ENCODE results near the gene OASL. TPM values are rescaled to one million over a fixed set of nuclear protein-coding genes. Genes with fewer than 3 reads are reported as not detected.

The OASL gene
- total and polyA plus RNA-seq, 2 experiments from 2014 or later, result 0.13 to 0.54 TPM

DNA sequence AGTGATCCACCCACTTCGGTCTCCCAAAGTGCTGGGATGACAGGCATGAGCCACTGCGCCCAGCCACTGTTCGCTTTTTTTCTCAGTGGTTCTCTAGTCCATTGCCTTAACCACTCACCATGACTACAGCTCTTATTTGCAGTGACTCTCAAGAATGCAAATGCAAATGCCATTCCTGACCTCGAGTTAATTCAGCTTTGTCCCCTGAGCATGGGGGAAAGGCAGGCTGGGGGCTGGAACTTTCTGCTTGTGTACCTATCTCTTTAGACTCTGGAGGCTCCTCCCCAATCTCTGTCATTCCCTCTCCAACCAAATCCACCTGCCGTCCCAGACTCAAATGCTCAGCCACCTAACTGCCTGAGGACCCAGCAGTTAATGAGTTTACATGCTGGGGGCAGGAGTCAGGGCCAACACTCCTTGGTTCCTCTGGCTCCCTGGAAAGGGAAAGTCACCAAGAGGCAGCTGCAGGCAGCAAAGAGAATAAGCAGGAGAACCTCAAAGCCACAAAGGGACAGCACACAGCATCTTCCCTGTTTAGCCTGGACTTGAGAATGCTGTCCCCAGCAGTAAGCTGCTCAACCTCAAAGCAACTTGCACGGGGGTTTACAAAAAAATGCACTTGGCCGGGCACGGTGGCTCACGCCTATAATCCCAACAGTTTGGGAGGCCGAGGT, 66.0 kb downstream of the OASL start:
- H2AFZ ChIP-seq, result no peak overlapping the region
- no peak for TF ChIP-seq EZH2 (IDR thresholded peaks at IDR 0.05; ENCODE audit: insufficient read depth, poor library complexity, severe bottlenecking)
- no peak for TF ChIP-seq EZH2phosphoT487 (IDR thresholded peaks at IDR 0.05; ENCODE audit: insufficient read depth, low read depth)
- H3K4me3 ChIP-seq, result no peak overlapping the region
- H4K20me1 ChIP-seq (ENCODE audit: insufficient read depth), result no peaks in the 10 kb centered on the region
- in situ Hi-C loops (cut with MboI), result loop anchor here (10.0 kb wide), 1 partner anchor 388 kb away; the partner anchor contains the start of gene POP5
- H3K9ac ChIP-seq, result no peak overlapping the region
- no peaks in the 10 kb centered on the region for H3K79me2 ChIP-seq (ENCODE audit: insufficient read depth)
- no peaks in the 10 kb centered on the region for H3K36me3 ChIP-seq (ENCODE audit: low read depth)
- no peaks in the 10 kb centered on the region for H3K9me3 ChIP-seq (ENCODE audit: low read depth)
- H3F3A ChIP-seq (ENCODE audit: insufficient read depth), result no peaks in the 10 kb centered on the region
- no peaks in the 10 kb centered on the region for H3K9me2 ChIP-seq (ENCODE audit: insufficient read depth)
- H3K27me3 ChIP-seq (replicated peaks; ENCODE audit: insufficient read depth), result peaks cover 3% of the 10 kb centered on the region; the same call in 1 of the 2 replicates
- 60 to 68% methylated on average over 10 of the region's 10 CpGs for WGBS, 2 experiments (ENCODE audit: low coverage in 1 of 2, low lambda C conversion rate in 2 of 2, missing lambda C conversion rate in 2 of 2)
- H3K4me2 ChIP-seq (ENCODE audit: unreplicated experiment), result no peak overlapping the region
- no peak for DNase-seq
- H3K27ac ChIP-seq, result no peak overlapping the region
- H3K4me1 ChIP-seq (ENCODE audit: insufficient read depth), result no peaks in the 10 kb centered on the region

DNA sequence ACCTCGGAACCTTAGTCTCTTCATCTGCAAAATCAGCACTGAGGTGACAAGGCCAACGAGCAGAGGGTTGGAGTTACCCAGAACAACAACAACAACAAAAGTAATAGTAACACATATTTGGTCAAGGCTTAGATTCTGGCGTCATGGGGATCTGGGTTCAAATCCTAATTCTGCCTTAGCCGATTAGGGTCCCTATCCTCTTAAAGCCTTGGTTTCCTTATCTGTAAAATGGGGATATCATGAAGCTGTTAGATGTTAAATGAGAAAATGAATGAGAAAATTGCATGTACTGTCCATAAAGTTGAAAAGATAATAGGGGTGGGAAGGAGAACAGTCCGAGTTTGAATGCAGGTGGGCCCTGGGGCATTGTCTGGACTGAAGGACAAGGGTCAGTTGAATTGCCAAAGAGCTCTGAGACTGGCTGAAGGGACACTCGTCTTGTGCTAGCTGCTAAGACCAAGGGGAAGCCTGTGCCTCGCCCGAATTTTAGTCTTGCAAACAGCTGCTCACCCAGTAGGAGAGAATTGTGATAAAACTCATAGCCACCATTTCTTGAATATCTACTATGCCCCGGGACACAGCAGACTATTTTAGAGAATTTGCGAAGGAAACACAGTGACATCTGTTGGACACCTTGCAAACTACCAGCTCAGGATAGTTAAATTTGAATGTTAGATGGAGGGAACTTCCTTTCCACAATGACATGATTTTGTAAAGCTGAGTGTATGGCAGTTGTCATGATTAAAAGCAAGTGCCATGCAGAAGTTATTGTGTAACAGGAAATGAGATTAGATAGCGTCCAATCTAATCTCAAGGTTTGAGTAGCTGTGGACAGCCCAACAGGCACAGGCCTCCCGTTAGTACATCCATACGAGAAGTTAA, 67.5 kb downstream of the OASL start:
- H3K9me2 ChIP-seq (ENCODE audit: insufficient read depth), result no peaks in the 10 kb centered on the region
- in situ Hi-C loops (cut with MboI), result loop anchor here (10.0 kb wide), 1 partner anchor 387 kb away; the partner anchor contains the start of gene POP5
- H4K20me1 ChIP-seq (ENCODE audit: insufficient read depth), result no peaks in the 10 kb centered on the region
- H3K9ac ChIP-seq, result no peak overlapping the region
- no peak overlapping the region for H2AFZ ChIP-seq
- H3K4me1 ChIP-seq (ENCODE audit: insufficient read depth), result no peaks in the 10 kb centered on the region
- no peaks in the 10 kb centered on the region for H3F3A ChIP-seq (ENCODE audit: insufficient read depth)
- no peak overlapping the region for H3K4me2 ChIP-seq (ENCODE audit: unreplicated experiment)
- no peak overlapping the region for H3K27ac ChIP-seq
- TF ChIP-seq EZH2 (IDR thresholded peaks at IDR 0.05; ENCODE audit: insufficient read depth, poor library complexity, severe bottlenecking), result no peak
- no peak for TF ChIP-seq EZH2phosphoT487 (IDR thresholded peaks at IDR 0.05; ENCODE audit: insufficient read depth, low read depth)
- H3K4me3 ChIP-seq, result no peak overlapping the region
- peaks cover 3% of the 10 kb centered on the region; the same call in 1 of the 2 replicates for H3K27me3 ChIP-seq (replicated peaks; ENCODE audit: insufficient read depth)
- H3K36me3 ChIP-seq (ENCODE audit: low read depth), result no peaks in the 10 kb centered on the region
- peak; percentile 78 for DNase-seq
- H3K9me3 ChIP-seq (ENCODE audit: low read depth), result no peaks in the 10 kb centered on the region
- 41 to 42% methylated on average over 13 of the region's 13 CpGs for WGBS, 2 experiments (ENCODE audit: low coverage in 1 of 2, low lambda C conversion rate in 2 of 2, missing lambda C conversion rate in 2 of 2)
- H3K79me2 ChIP-seq (ENCODE audit: insufficient read depth), result no peaks in the 10 kb centered on the region

DNA sequence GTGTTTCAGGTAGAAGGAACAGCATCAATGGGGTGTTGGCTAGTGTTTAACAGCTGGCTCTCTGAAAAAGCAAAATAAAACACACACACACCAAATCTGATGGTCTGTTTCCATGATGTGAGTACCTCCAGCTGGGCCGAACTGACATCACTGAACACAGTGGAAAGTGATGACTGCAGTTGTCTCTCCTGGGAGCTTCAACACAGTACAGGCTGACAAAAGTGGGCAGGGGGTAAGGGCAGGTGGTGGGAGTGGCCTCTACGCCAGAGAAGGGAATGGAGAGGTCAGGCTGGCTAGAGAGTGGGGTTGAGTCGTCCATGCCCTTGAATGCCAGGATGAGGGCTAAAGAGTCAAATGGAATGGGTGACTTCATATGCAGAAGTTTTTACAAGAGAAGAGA, 68.7 kb downstream of the OASL start:
- no peaks in the 10 kb centered on the region for H3K4me1 ChIP-seq (ENCODE audit: insufficient read depth)
- H3K9me2 ChIP-seq (ENCODE audit: insufficient read depth), result no peaks in the 10 kb centered on the region
- in situ Hi-C loops (cut with MboI), result loop anchor here (10.0 kb wide), 1 partner anchor 386 kb away; the partner anchor contains the start of gene POP5
- H3K79me2 ChIP-seq (ENCODE audit: insufficient read depth), result no peaks in the 10 kb centered on the region
- H3F3A ChIP-seq (ENCODE audit: insufficient read depth), result no peaks in the 10 kb centered on the region
- no peak overlapping the region for H3K27ac ChIP-seq
- H3K9ac ChIP-seq, result no peak overlapping the region
- peaks cover 9% of the 10 kb centered on the region for H3K27me3 ChIP-seq (replicated peaks; ENCODE audit: insufficient read depth)
- no peak overlapping the region for H3K4me2 ChIP-seq (ENCODE audit: unreplicated experiment)
- DNase-seq, result no peak
- H3K9me3 ChIP-seq (ENCODE audit: low read depth), result no peaks in the 10 kb centered on the region
- H4K20me1 ChIP-seq (ENCODE audit: insufficient read depth), result no peaks in the 10 kb centered on the region
- H3K4me3 ChIP-seq, result no peak overlapping the region
- no peak overlapping the region for H2AFZ ChIP-seq
- no peak for TF ChIP-seq EZH2phosphoT487 (IDR thresholded peaks at IDR 0.05; ENCODE audit: insufficient read depth, low read depth)
- no peak for TF ChIP-seq EZH2 (IDR thresholded peaks at IDR 0.05; ENCODE audit: insufficient read depth, poor library complexity, severe bottlenecking)
- WGBS, 2 experiments (ENCODE audit: low coverage in 1 of 2, low lambda C conversion rate in 2 of 2, missing lambda C conversion rate in 2 of 2), result 47% methylated on average over 3 of the region's 3 CpGs
- H3K36me3 ChIP-seq (ENCODE audit: low read depth), result no peaks in the 10 kb centered on the region

Small RNA genes within 50 kb of the gene (small RNA-seq; reads per million reads assigned to genes)
- not detected for gene AC079602.2 (ENCODE audit: low read depth, low replicate concordance)

Other genes with a start within 250 kb of the OASL start
- gene SPPL3, start 134.9 kb downstream of the OASL start, total RNA-seq (2014; rRNA removed; shearing (Covaris generic)), result 8.1 and 17.8 TPM in 2 replicates
- 24.8 and 26.1 TPM in 2 replicates for gene SPPL3, start 134.9 kb downstream of the OASL start, polyA plus RNA-seq (2016; fragmentation: Nextera tagmentation; extraction: Ambion mirVana)
- gene HNF1A, start 60.7 kb downstream of the OASL start, total RNA-seq (2014; rRNA removed; shearing (Covaris generic)), result not detected in 2 replicates
- gene HNF1A, start 60.7 kb downstream of the OASL start, polyA plus RNA-seq (2016; fragmentation: Nextera tagmentation; extraction: Ambion mirVana), result not detected in 2 replicates
- 12.4 and 12.5 TPM in 2 replicates for gene C12orf43, start 22.8 kb downstream of the OASL start, total RNA-seq (2014; rRNA removed; shearing (Covaris generic))
- gene C12orf43, start 22.8 kb downstream of the OASL start, polyA plus RNA-seq (2016; fragmentation: Nextera tagmentation; extraction: Ambion mirVana), result 16.6 and 17.7 TPM in 2 replicates
- gene P2RX7, start 93.6 kb upstream of the OASL start, total RNA-seq (2014; rRNA removed; shearing (Covaris generic)), result under 0.01 and 0.54 TPM in 2 replicates
- gene P2RX7, start 93.6 kb upstream of the OASL start, polyA plus RNA-seq (2016; fragmentation: Nextera tagmentation; extraction: Ambion mirVana), result 0.15 and 0.53 TPM in 2 replicates
- 27.9 and 52.0 TPM in 2 replicates for gene P2RX4, start 170.9 kb upstream of the OASL start, total RNA-seq (2014; rRNA removed; shearing (Covaris generic))
- 18.5 TPM in 2 replicates for gene P2RX4, start 170.9 kb upstream of the OASL start, polyA plus RNA-seq (2016; fragmentation: Nextera tagmentation; extraction: Ambion mirVana)

Data from GM23248 (cell line).